Raji (cell line): ENCODE data around the gene PPP2R5C.

Source experiments
- POLR2A ChIP-seq: IDR thresholded peaks from 2 replicates; pipeline ENCODE4 v1.6.1; 2011; ENCODE audit warnings: low read depth, low read length, control low read depth; ENCODE audit not compliant: insufficient read depth

Gene PPP2R5C

GRCh38 chr14:101932673-101933072 is 171.2 kb downstream of the PPP2R5C start:
- TF ChIP-seq POLR2A, result no peak

GRCh38 chr14:101933209-101933608 is 171.7 kb downstream of the PPP2R5C start:
- no peak for TF ChIP-seq POLR2A

DNA sequence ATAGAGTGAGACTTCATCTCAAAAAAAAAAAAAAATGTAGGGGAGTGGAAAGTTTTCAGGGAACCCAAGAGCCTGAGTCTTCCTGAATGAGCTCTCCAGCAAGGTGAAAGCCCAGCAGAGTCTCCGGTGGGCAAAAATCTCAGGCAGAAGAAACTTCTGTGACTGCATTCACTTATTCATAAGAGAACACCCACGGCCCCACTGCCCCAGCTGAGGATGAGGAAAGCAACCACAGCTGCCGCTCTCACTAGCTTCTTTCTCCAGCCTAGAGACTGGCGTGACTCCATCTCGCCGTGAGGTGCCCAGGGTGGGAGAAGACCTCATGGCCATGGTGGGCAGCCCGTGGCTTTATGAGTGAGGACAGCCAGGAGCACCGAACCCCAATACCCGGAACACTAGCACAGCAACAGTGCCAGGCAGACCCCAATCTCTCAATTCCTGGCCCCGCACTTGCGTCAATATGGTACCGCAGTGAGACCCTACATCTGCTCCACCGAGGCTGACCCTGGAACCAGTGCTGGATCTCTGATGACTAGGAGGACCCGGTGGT is 173.2 kb downstream of the PPP2R5C start:
- TF ChIP-seq POLR2A, result no peak

DNA sequence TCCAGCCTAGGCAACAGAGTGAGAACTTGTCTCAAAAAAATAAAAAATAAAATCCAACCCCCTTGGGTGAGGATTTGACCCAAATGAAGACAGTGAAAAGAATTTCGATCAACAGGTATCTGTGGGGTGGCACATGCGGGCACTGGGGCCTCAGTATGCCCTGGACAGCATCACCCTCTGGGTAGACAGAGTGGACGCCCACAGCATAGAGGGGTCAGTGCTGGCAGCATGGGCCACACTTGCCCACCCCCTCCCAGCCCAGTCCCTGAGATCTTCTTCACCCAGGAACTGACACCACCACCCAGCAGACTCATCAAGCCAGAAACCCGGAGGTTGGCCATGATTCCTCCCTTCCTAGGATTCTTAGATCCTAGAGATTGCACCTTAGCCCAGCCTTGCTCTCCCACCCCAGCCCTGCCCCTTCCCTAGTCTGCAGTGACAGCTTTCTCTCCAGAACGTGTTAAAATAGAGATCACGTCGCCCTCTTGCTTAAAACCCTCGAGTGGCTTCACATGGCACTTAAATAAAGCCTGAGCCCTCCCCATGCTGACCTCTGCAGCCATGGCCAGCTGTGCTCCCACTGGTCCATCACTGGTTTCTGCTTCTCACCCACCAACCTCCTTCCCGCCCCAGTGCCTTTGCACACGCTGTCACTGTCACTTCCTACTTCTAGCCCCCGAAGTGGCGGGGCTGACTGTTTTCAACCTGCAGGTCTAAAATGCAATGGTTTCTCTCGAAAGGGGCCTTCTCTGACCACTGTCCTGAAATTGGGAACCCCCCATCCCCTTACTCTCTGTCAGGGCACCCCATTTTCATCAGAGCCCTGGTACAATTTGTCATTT is 176.6 kb downstream of the PPP2R5C start:
- TF ChIP-seq POLR2A, result no peak

DNA sequence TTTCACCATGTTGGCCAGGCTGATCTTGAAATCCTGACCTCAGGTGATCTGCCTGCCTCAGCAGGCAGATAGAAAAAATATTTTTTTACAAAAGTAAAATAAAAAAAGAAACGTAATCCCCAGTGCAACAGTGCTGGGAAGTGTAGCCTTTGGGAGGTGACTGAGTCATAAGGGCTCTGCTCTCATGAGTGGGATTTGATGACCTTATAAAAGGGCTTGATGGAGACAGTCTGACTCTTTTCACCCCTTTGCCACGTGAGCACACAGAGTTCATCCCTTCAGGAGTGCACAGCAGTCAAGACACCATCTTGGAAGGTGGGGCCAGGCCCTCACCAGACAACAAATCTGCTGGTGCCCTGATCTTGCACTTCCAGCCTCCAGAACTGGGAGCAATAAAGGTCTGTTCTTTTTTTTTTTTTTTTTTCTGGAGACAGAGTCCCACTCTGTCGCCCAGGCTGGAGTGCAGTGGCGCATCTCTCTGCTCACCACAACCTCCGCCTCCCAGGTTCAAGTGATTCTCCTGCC is 178.2 kb downstream of the PPP2R5C start:
- no peak for TF ChIP-seq POLR2A

GRCh38 chr14:101944451-101944850 is 182.9 kb downstream of the PPP2R5C start:
- TF ChIP-seq POLR2A, result no peak

- TF ChIP-seq POLR2A, result no peak
Measured at GRCh38 chr14:101945171-101945570, 183.7 kb downstream of the PPP2R5C start.

GRCh38 chr14:101947577-101947903 is 186.0 kb downstream of the PPP2R5C start:
- TF ChIP-seq POLR2A, result no peak

DNA sequence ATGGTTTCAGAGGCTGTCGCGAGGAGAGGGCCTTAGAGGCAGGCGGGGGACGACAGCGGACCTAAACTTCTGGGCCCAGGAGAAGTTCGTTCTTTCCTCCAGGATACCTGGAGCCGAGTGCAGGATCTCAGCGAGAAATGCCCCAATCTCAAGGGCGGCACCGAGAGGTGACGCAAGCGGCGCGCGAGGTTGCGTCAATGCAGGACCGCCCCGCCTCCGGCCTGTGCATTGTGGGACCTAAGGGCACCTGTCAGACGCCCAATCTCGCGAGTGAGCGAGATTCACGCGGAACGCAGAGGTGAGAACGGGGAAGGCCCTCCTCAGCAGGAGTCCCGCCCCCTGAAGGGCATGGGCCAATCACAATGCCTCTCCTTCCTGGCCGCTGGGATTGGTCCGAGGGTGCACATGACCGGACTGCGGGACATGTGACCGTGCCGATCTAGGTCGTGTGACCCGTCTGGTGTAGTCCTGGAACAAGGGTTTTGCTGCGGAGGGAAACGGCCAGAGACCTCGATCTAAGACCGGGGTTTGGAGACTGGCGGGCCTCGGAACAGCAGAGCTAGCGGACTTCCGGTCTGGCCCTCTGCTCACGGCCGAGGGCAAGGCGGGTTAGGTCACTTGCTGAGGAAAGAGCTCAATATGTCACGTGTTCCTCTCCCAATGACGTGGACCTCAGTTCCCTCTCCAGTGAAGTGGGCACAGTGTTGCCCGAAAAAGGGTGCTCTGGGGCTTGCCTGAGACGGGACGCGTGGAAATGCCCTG is 186.6 kb downstream of the PPP2R5C start:
- peak; percentile 88 for TF ChIP-seq POLR2A

- TF ChIP-seq POLR2A, result no peak
Measured at GRCh38 chr14:101948666-101949216, 187.2 kb downstream of the PPP2R5C start.

DNA sequence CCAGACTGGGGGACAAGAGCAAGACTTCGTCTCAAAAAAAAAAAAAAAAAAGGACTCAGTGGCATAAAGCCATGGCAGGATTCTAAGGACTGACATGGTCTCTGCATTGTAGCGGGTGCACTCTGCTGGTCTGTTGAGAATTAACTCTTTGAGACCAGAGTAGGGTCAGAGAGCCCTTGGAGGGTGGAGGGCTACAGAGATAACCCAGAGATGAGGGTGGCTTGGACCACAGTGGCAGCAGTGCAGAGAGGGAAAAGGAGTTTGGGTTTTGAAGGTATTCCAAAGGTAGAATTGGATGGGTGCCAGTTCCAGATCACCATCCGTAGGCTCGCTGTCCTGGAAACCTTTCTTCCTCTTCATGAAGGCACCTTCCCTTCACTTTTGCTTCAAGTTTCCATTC is 188.6 kb downstream of the PPP2R5C start:
- TF ChIP-seq POLR2A, result no peak

DNA sequence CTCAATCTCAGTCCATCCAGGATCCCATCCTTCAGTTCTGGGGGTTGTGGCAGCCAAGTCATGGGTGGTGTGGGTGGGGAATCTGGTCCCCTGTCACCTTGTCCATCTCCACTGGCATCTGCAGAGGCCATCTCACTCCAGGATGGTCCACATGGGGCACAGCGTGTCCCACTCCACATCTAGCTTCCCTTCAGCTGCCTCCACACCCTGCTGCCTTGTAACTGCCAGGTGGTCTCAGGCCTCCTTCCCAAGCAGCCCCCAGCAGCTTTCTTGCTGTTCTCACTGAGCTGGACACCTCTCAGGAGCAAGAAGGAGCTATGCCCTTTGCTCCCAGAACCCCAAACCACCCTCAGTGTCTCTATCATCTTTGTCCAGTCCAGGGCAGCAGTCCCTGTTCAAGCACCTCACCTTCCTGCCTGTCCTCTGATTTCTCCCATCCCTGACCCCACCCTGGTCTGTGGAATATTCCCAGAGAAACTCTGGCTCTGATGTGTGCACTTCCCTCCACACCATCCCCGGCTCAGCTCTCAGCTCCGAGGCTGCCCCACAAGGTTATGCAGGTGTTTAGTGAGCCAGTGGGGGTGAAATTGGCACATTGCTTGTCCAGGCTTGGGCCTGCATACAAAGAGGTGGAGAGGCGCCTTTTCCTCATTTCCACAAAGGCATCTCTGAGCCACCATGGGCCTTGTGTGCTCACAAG is 189.2 kb downstream of the PPP2R5C start:
- TF ChIP-seq POLR2A, result no peak; the same call in 1 of the 2 replicates

DNA sequence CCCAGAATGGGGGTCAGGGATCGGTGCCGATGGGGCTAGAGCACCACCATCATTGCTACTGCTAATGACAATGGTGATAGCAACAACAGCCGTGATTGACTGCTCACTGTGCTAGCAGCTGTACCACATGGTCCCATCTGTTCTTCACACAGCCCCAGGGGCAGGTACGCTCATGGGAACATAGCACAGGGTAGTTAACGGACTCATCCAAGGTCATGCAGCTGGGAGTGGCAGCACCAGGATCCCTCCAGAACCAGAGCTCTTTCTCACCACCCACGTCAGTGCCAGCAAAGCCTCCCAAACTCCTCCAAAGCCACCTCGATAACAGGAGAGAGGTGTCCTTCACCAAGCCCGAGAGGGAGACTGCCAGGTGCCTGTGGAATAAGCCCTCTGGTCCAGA is 191.6 kb downstream of the PPP2R5C start:
- TF ChIP-seq POLR2A, result no peak

- TF ChIP-seq POLR2A, result no peak
Measured at GRCh38 chr14:101954501-101954900, 193.0 kb downstream of the PPP2R5C start.

GRCh38 chr14:101955695-101956161 is 194.2 kb downstream of the PPP2R5C start:
- no peak for TF ChIP-seq POLR2A
